ENCODE data around the gene APOO.
A peak's percentile ranks its signal among the peaks of the same experiment; 100 is the strongest.
"Not testable (repeated sequence)": the region's sequence is repeated elsewhere in the genome, so short reads cannot be mapped to it uniquely, and the experiment has no call there.

APOO gene

GRCh38 chrX:23904096-23904495 lies 3.6 kb downstream of the APOO start:
- DNase-seq (ENCODE audit: low read depth in 2 of 2) = no peak

GRCh38 chrX:23902419-23902818 lies 5.3 kb downstream of the APOO start:
- DNase-seq (ENCODE audit: low read depth in 2 of 2) = no peak

- DNase-seq (ENCODE audit: low read depth in 2 of 2) = no peak
Observed at GRCh38 chrX:23901805-23902204, 5.9 kb downstream of the APOO start.

GRCh38 chrX:23901060-23901459 lies 6.7 kb downstream of the APOO start:
- no peak for DNase-seq (ENCODE audit: low read depth in 2 of 2)

GRCh38 chrX:23900220-23900797 lies 7.4 kb downstream of the APOO start:
- no peak for DNase-seq (ENCODE audit: low read depth in 2 of 2)

- DNase-seq (ENCODE audit: low read depth in 2 of 2) = no peak
Observed at GRCh38 chrX:23898412-23898959, 9.3 kb downstream of the APOO start.

GRCh38 chrX:23896981-23897380 lies 10.8 kb downstream of the APOO start:
- DNase-seq (ENCODE audit: low read depth in 2 of 2) = no peak

GRCh38 chrX:23896539-23896938 lies 11.2 kb downstream of the APOO start:
- DNase-seq (ENCODE audit: low read depth in 2 of 2) = not testable (repeated sequence)

- DNase-seq (ENCODE audit: low read depth in 2 of 2) = not testable (repeated sequence)
Observed at GRCh38 chrX:23894993-23895392, 12.7 kb downstream of the APOO start.

- DNase-seq (ENCODE audit: low read depth in 2 of 2) = no peak
Observed at GRCh38 chrX:23890933-23891332, 16.8 kb downstream of the APOO start.

GRCh38 chrX:23888887-23889501 lies 18.7 kb downstream of the APOO start:
- DNase-seq (ENCODE audit: low read depth in 2 of 2) = no peak

- no peak for DNase-seq (ENCODE audit: low read depth in 2 of 2)
Observed at GRCh38 chrX:23887918-23888317, 19.8 kb downstream of the APOO start.

- DNase-seq (ENCODE audit: low read depth in 2 of 2) = no peak
Observed at GRCh38 chrX:23887451-23887850, 20.3 kb downstream of the APOO start.

GRCh38 chrX:23885803-23886202 lies 21.9 kb downstream of the APOO start:
- DNase-seq (ENCODE audit: low read depth in 2 of 2) = no peak

GRCh38 chrX:23884427-23885024 lies 23.2 kb downstream of the APOO start:
- no peak for DNase-seq (ENCODE audit: low read depth in 2 of 2)

- DNase-seq (ENCODE audit: low read depth in 2 of 2) = peak in 1 of 2 experiments; percentile 2
Observed at GRCh38 chrX:23883737-23884354, 23.9 kb downstream of the APOO start.

- DNase-seq (ENCODE audit: low read depth in 2 of 2) = no peak
Observed at GRCh38 chrX:23879380-23880090, 28.2 kb downstream of the APOO start.

- no peak for DNase-seq (ENCODE audit: low read depth in 2 of 2)
Observed at GRCh38 chrX:23871905-23872546, 35.7 kb downstream of the APOO start.

- DNase-seq (ENCODE audit: low read depth in 2 of 2) = no peak
Observed at GRCh38 chrX:23870041-23870440, 37.7 kb downstream of the APOO start.

GRCh38 chrX:23864742-23865326 lies 42.9 kb downstream of the APOO start:
- DNase-seq (ENCODE audit: low read depth in 2 of 2) = no peak

- not testable (repeated sequence) for DNase-seq (ENCODE audit: low read depth in 2 of 2)
Observed at GRCh38 chrX:23861952-23862351, 45.8 kb downstream of the APOO start.

All from stimulated activated CD4-positive, alpha-beta T cell treated with anti-CD3 and anti-CD28 coated beads, Interleukin-12 subunit alpha, Interleukin-12 subunit beta, amount 100 ng/mL, for 24 hours (primary cell).